Rectal smooth muscle tissue (tissue), 1 donor: ENCODE results near the gene FUNDC1.

Source experiments
- H3K27ac ChIP-seq: one replicate; pipeline ENCODE4 v1.7.0; 2013; ENCODE audit warnings: low read depth, low read length, inconsistent platforms
- H3K27me3 ChIP-seq: one replicate; pipeline ENCODE4 v1.7.0; 2013; ENCODE audit warnings: low read length; ENCODE audit not compliant: control insufficient read depth, insufficient read depth
- H3K36me3 ChIP-seq: one replicate; pipeline ENCODE4 v1.7.0; 2013; ENCODE audit warnings: low read length; ENCODE audit not compliant: control insufficient read depth, insufficient read depth
- H3K4me1 ChIP-seq: one replicate; pipeline ENCODE4 v1.7.0; 2013; ENCODE audit warnings: low read length; ENCODE audit not compliant: control insufficient read depth, insufficient read depth
- H3K4me3 ChIP-seq: one replicate; pipeline ENCODE4 v1.7.0; 2013; ENCODE audit warnings: low read length
- H3K9ac ChIP-seq: one replicate; pipeline ENCODE4 v1.7.0; 2013; ENCODE audit warnings: low read length

Gene FUNDC1

DNA sequence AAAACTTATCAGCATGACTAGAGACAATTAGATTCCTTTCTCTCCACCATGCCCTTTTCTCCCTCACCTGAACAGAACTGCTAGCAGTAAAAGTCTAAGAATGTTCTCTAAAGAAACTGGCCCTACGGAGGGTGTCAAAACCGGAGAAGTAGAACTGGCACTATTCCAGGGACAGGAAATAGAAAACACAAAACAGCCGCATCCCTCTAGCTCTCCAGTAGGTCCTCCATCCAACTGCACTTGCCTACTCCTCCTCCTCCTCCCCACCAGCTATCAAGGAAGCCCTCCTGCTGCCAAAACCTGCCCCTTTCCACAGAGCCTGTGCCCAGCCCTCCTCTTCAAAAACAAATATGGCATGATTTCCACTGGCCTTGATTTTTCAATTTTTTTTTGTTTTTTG is 28.4 kb downstream of the FUNDC1 start:
- H3K4me1 ChIP-seq, result no peaks in the 10 kb centered on the region
- H3K27ac ChIP-seq, result no peak overlapping the region
- no peaks in the 10 kb centered on the region for H3K27me3 ChIP-seq
- no peak overlapping the region for H3K9ac ChIP-seq
- no peaks in the 10 kb centered on the region for H3K36me3 ChIP-seq
- no peak overlapping the region for H3K4me3 ChIP-seq

DNA sequence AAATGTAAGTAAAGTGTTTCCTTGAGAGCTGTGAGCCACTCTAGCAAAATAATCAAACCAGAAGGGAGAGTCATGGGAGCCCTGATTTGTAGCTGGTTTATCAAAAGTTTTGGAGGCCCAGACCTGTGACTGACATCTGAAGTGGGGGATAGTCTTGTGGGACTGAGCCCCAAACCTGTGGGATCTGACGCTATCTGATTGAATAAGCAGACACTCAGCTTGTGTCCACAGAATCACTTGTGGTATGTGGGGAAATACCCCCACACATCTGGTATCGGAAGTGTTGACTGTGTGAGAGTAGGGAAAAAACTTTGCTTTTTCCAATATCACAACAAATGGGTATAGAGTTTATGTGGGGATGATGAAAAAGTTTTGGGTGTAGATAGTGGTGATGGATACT is 35.4 kb downstream of the FUNDC1 start:
- H3K4me1 ChIP-seq, result no peaks in the 10 kb centered on the region
- no peak overlapping the region for H3K27ac ChIP-seq
- H3K36me3 ChIP-seq, result no peaks in the 10 kb centered on the region
- H3K27me3 ChIP-seq, result no peaks in the 10 kb centered on the region
- H3K9ac ChIP-seq, result no peak overlapping the region
- H3K4me3 ChIP-seq, result no peak overlapping the region

DNA sequence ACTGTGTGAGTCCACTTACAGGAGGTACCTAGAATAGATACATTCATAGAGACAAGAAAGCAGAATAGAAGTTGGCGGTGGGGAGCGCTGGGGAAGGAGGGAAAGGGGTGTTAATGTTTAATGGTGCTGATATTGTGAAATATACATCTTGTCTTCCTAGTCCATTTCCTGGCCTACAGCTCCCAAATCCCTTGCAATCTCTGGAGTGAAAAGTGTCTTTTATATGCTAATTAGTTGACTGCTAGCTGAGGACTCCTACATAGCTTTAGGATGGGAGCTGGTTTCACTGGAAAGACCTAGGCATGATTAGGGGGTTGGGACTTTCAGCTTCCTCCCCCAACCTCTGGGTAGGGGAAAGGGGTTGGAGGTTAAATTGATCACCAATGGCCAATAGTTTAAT is 36.0 kb downstream of the FUNDC1 start:
- Histone ChIP-seq H3K4me3 (no peak overlapping the region), H3K4me1 (no peaks in the 10 kb centered on the region)

DNA sequence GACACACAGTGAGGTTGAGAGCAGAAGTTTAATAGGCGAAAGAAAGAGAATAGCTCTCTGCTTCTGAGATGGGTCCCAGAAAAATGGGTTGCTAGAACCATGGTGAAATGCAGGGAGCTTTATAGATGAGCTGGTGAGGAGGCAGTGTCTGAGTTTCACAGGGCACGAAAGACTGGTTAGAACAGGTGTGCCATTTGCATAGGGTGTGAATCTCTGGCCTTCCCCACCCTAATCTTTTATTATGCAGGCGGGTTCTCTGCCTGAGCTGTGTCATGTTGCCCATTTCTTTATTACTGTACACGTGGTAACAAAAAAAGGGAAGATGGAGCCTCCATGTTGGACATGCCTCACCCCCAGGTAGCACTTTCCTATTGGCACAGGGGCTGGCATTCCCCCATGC is 39.1 kb downstream of the FUNDC1 start:
- Histone ChIP-seq H3K4me3 (no peak overlapping the region), H3K27ac (no peak overlapping the region), H3K9ac (no peak overlapping the region), H3K27me3 (no peaks in the 10 kb centered on the region), H3K4me1 (no peaks in the 10 kb centered on the region), H3K36me3 (no peaks in the 10 kb centered on the region)

More for the DNA sequence above, 36.0 kb downstream of the FUNDC1 start:
- Histone ChIP-seq H3K27me3 (no peaks in the 10 kb centered on the region), H3K36me3 (no peaks in the 10 kb centered on the region), H3K27ac (no peak overlapping the region), H3K9ac (no peak overlapping the region)

DNA sequence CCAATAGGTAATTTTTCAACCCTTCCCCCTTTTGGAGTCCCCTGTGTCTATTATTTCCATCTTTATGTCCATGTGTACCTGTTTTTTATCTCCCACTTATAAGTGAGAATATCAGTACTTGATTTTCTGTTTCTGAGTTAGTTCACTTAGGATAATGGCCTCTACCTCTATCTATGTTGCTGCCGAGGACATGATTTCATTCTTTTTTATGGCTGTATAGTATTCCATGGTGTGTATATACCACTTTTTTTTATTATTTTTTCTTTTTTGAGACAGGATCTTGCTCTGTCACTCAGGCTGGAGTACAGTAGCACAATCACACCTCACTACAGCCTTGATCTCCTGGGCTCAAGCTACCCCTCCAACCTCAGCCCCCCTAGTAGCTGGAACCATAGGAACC is 47.6 kb downstream of the FUNDC1 start:
- no peak overlapping the region for H3K9ac ChIP-seq
- no peaks in the 10 kb centered on the region for H3K4me1 ChIP-seq
- H3K27ac ChIP-seq, result no peak overlapping the region
- no peaks in the 10 kb centered on the region for H3K27me3 ChIP-seq
- no peaks in the 10 kb centered on the region for H3K36me3 ChIP-seq
- no peak overlapping the region for H3K4me3 ChIP-seq

DNA sequence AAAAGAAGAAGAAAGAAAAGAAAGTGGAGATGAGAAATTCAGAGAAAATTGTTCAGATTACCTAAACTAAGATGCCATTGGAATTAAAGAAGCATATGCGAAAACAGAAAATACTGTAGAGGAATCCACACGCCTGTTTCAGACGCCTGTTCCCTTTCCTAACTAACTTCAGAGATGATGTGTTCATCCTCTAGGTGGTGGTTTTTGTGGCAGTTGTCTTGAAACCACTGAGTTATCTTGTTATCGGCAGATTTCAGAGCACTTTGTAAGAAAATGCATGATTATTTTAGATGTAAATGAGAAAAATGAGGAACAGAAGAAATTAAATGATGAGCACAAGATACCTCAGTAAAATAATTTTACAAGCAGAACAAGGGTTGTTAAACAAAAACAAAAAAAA is 48.3 kb downstream of the FUNDC1 start:
- no peaks in the 10 kb centered on the region for H3K27me3 ChIP-seq
- H3K4me3 ChIP-seq, result no peak overlapping the region
- H3K9ac ChIP-seq, result no peak overlapping the region
- H3K27ac ChIP-seq, result no peak overlapping the region
- H3K36me3 ChIP-seq, result no peaks in the 10 kb centered on the region
- no peaks in the 10 kb centered on the region for H3K4me1 ChIP-seq

DNA sequence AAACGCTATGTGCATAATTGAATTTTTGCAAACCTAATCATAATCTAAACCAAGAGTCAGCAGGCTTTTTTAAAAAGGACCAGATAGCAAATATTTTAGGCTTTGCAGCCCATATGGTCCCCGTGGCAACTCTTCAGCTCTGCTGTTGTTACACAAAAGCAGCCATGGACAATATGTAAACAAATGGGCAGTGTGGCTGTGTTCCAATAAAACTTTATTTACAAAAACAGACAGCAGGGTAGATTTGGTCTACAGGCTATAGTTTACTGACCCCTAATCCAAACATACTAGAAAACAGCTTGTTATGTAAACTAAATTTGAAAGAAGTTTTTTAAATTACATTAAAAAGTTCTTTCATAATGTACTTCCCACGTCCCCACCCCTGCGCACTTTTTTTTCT is 53.1 kb downstream of the FUNDC1 start:
- no peak overlapping the region for H3K9ac ChIP-seq
- no peaks in the 10 kb centered on the region for H3K36me3 ChIP-seq
- H3K27ac ChIP-seq, result no peak overlapping the region
- no peak overlapping the region for H3K4me3 ChIP-seq
- no peaks in the 10 kb centered on the region for H3K4me1 ChIP-seq
- H3K27me3 ChIP-seq, result no peaks in the 10 kb centered on the region

DNA sequence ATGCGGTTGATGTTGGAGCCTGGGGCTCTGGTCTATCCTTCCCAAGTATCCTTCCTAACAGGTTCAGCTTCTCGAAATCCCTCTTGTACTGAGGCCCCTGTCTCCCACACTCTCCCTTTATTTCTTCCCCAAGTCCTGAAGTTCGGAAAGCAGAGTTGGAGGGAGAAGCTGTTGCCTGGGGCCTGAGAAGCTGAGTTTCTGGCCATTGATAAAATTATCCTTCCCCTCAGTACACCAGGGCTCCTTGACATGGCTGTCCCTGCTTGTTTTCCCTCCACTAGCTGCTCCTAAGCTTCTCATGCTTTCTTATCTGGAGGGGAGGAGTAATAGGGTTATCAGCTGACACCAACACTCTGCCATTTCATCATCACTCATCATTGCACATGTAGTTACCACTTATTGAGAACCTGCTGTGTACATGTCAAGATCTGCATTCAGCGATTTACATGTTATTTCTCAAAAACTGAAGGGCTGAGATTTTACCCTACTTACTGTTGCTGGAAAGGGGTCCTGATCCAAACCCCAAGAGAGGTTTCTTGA is 58.0 kb downstream of the FUNDC1 start:
- no peaks in the 10 kb centered on the region for H3K36me3 ChIP-seq

DNA sequence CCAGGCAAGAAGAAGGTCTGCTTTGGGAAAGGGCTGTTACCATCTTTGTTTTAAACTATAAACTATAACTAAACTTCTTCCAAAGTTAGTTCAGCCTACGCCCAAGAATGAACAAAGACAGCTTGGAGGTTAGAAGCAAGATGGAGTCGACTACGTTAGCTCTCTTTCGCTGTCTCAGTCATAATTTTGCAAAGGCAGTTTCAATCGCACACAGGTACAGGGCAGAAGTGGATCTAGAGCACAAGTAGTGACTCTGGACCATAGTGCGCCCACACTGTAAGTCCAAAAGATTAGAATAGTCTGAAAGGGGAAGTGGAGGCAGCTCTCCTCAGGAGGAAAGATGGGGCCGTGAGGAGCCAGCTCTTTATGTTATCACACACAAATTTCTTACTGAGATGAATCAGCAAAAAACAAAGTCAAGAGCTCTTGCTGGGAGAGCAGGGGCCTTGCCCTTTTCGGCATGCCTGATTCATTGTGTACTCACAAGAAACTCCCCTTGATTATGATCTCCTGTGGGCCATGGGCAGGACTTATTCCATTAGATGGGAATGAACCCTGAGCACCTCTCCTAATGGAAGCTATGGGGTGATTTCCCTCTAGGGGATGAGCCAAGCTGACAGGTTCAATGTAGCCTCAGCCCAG is 58.6 kb downstream of the FUNDC1 start:
- H3K27ac ChIP-seq, result no peak overlapping the region
- no peak overlapping the region for H3K4me3 ChIP-seq
- H3K36me3 ChIP-seq, result no peaks in the 10 kb centered on the region
- H3K9ac ChIP-seq, result no peak overlapping the region
- peaks cover 4% of the 10 kb centered on the region for H3K27me3 ChIP-seq
- H3K4me1 ChIP-seq, result no peaks in the 10 kb centered on the region

More for the DNA sequence above, 58.0 kb downstream of the FUNDC1 start:
- Histone ChIP-seq H3K4me3 (no peak overlapping the region), H3K27me3 (peaks cover 4% of the 10 kb centered on the region), H3K27ac (no peak overlapping the region), H3K9ac (no peak overlapping the region), H3K4me1 (no peaks in the 10 kb centered on the region)

DNA sequence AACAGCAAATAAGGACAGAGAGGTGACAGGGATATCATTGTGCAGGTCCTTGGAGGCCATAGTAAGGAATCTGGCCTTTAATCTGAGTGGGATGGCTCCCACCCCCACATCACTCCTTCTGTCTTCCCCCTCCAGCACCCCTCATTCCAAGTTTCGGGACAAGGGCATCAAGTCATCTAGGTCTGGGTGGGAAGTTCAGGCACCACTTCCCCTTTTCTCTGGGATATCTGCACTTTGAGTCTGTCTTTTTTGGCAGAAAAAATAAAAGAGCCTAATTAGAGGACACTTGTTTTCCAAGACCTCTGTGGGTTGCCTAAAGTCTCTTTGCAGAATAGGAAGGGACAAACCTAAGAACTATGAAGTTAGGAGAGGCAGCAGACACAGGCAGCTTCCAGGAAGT is 60.1 kb downstream of the FUNDC1 start:
- Histone ChIP-seq H3K27ac (no peak overlapping the region), H3K4me3 (no peak overlapping the region), H3K9ac (no peak overlapping the region), H3K27me3 (peaks cover 4% of the 10 kb centered on the region), H3K4me1 (no peaks in the 10 kb centered on the region), H3K36me3 (no peaks in the 10 kb centered on the region)

DNA sequence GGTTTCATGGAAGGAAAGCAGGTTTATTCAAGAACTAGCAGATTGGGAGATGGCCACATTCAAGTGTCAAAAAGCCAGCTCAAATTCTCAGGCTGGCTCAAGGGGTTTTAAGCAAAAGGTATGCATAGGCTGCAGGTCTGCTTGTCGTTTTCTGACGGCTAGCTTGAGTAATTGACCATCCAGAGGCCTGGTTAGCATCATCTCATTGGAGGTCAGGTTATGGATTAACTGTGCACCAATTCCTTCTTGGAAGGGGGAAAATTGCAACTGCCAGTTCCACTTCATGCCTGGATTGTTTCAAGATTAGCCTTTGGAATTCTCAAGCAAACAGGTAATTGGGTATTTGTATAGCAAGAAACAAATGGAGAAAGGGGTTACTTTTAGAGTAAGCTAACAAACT is 62.1 kb downstream of the FUNDC1 start:
- no peaks in the 10 kb centered on the region for H3K4me1 ChIP-seq
- no peak overlapping the region for H3K9ac ChIP-seq
- no peak overlapping the region for H3K27ac ChIP-seq
- H3K27me3 ChIP-seq, result peaks cover 4% of the 10 kb centered on the region
- no peaks in the 10 kb centered on the region for H3K36me3 ChIP-seq
- H3K4me3 ChIP-seq, result no peak overlapping the region

DNA sequence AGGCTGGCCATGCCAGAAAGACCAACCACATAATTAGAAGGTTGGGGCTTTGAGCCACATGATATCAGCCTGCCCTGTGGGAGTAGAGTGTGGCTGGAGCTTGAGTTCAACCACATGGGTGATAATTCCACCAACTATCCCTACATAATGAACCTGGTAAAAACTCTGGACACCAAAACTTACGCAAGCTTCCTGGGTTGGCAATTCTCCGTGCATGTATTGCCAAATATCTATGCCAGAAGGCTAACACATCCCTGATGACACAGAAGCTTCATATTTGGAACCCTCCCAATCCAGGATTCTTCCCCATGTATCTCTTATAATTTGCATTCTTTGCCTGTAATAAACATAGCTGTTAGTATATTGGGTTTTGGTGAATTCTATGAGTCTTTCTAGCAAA is 68.2 kb downstream of the FUNDC1 start:
- Histone ChIP-seq H3K9ac (no peak overlapping the region), H3K27ac (no peak overlapping the region), H3K4me3 (no peak overlapping the region), H3K27me3 (no peaks in the 10 kb centered on the region), H3K4me1 (no peaks in the 10 kb centered on the region), H3K36me3 (no peaks in the 10 kb centered on the region)
